ENCODE results near the gene PPIC.

PPIC gene

GRCh38 chr5:122996091-122996490, 40.4 kb downstream of the PPIC start:
- no peak for TF ChIP-seq CTCF (IDR thresholded peaks at IDR 0.05; ENCODE audit: low read length, missing control alignments)
- H3K4me3 ChIP-seq (replicated peaks; ENCODE audit: low read depth, low read length): no peak overlapping the region
- no peak for DNase-seq (ENCODE audit: low read depth)

GRCh38 chr5:122985954-122986721, 50.4 kb downstream of the PPIC start:
- H3K4me3 ChIP-seq (replicated peaks; ENCODE audit: low read depth, low read length): no peak overlapping the region
- DNase-seq (ENCODE audit: low read depth): no peak
- no peak for TF ChIP-seq CTCF (IDR thresholded peaks at IDR 0.05; ENCODE audit: low read length, missing control alignments)

GRCh38 chr5:122985006-122985700, 51.4 kb downstream of the PPIC start:
- DNase-seq (ENCODE audit: low read depth): no peak
- TF ChIP-seq CTCF (IDR thresholded peaks at IDR 0.05; ENCODE audit: low read length, missing control alignments): no peak
- no peak overlapping the region for H3K4me3 ChIP-seq (replicated peaks; ENCODE audit: low read depth, low read length)

- H3K4me3 ChIP-seq (replicated peaks; ENCODE audit: low read depth, low read length): no peak overlapping the region
- no peak for TF ChIP-seq CTCF (IDR thresholded peaks at IDR 0.05; ENCODE audit: low read length, missing control alignments)
- DNase-seq (ENCODE audit: low read depth): no peak
Measured at GRCh38 chr5:122984425-122984824, 52.1 kb downstream of the PPIC start.

- H3K4me3 ChIP-seq (replicated peaks; ENCODE audit: low read depth, low read length): no peak overlapping the region
- TF ChIP-seq CTCF (IDR thresholded peaks at IDR 0.05; ENCODE audit: low read length, missing control alignments): no peak
- no peak for DNase-seq (ENCODE audit: low read depth)
Measured at GRCh38 chr5:122982376-122982775, 54.1 kb downstream of the PPIC start.

GRCh38 chr5:122981846-122982245, 54.7 kb downstream of the PPIC start:
- DNase-seq (ENCODE audit: low read depth): peak; percentile 43
- no peak overlapping the region for H3K4me3 ChIP-seq (replicated peaks; ENCODE audit: low read depth, low read length)
- TF ChIP-seq CTCF (IDR thresholded peaks at IDR 0.05; ENCODE audit: low read length, missing control alignments): no peak

Measured in fibroblast of pulmonary artery (primary cell).